Neutrophil (primary cell): ENCODE results near the gene HIGD2A.

Experiments used
- H3K27ac ChIP-seq: fragments of 200-600 bp; sonication (generic); 2 replicates; pipeline ENCODE4 v1.5.1; 2016; ENCODE audit warnings: mild to moderate bottlenecking, moderate library complexity
- H3K27me3 ChIP-seq: fragments of 200-600 bp; sonication (generic); 2 replicates; pipeline ENCODE4 v1.6.0; 2016; ENCODE audit warnings: mild to moderate bottlenecking
- H3K36me3 ChIP-seq: fragments of 200-600 bp; sonication (generic); 2 replicates; pipeline ENCODE4 v1.5.1; 2017
- H3K4me1 ChIP-seq, 2 experiments: fragments of 200-600 bp in 1 of 2; sonication (generic) in 1 of 2; 1 replicate in 1 of 2; 2 replicates in 1 of 2; pipeline versions ENCODE4 v1.5.1 to v1.6.1; 2013 to 2016; ENCODE audit warnings: low read depth in 1 of 2, low read length in 1 of 2, mild to moderate bottlenecking in 1 of 2, moderate library complexity in 1 of 2; ENCODE audit not compliant: control insufficient read depth in 1 of 2, insufficient read depth in 1 of 2
- H3K4me3 ChIP-seq, 2 experiments: fragments of 200-600 bp in 1 of 2; sonication (generic) in 1 of 2; 1 replicate in 1 of 2; 2 replicates in 1 of 2; pipeline ENCODE4 v1.5.1; 2013 to 2016; ENCODE audit warnings: low read depth in 1 of 2, low read length in 1 of 2, mild to moderate bottlenecking in 1 of 2, moderate library complexity in 1 of 2
- H3K9me3 ChIP-seq: fragments of 200-600 bp; sonication (generic); 2 replicates; pipeline ENCODE4 v1.5.1; 2016
- TF ChIP-seq, protein P1 (sequence below): fragments of 200-600 bp; sonication (generic); IDR thresholded peaks from 2 replicates; pipeline ENCODE4 v1.5.1; 2016; ENCODE audit warnings: antibody characterized with exemption

HIGD2A gene

DNA sequence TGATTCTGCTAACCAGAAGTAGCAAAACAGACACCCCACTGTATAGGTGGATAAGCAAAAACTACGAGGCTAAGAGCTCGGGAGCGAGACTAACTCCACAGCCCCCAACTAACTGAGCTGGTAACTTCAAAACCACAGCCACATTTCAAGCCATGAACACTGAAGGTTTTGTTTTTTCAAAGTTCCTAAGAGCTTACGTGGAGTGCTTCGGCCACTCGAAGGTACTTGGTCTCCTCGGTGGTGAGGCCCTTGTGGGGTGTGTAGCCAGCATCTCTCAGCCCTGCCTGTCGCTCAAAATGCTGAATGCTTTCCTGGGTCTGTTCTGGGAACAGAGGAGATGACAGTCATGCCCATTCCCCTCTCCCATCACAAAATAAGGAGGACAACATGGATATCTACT is 38.1 kb upstream of the HIGD2A start:
- Histone ChIP-seq H3K9me3 (no peaks in the 10 kb centered on the region), H3K4me3 (no peak overlapping the region), H3K27me3 (no peaks in the 10 kb centered on the region), H3K36me3 (peaks cover 97% of the 10 kb centered on the region), H3K4me1 (no peaks in the 10 kb centered on the region), H3K27ac (no peak overlapping the region)
- TF ChIP-seq, protein P1, sequence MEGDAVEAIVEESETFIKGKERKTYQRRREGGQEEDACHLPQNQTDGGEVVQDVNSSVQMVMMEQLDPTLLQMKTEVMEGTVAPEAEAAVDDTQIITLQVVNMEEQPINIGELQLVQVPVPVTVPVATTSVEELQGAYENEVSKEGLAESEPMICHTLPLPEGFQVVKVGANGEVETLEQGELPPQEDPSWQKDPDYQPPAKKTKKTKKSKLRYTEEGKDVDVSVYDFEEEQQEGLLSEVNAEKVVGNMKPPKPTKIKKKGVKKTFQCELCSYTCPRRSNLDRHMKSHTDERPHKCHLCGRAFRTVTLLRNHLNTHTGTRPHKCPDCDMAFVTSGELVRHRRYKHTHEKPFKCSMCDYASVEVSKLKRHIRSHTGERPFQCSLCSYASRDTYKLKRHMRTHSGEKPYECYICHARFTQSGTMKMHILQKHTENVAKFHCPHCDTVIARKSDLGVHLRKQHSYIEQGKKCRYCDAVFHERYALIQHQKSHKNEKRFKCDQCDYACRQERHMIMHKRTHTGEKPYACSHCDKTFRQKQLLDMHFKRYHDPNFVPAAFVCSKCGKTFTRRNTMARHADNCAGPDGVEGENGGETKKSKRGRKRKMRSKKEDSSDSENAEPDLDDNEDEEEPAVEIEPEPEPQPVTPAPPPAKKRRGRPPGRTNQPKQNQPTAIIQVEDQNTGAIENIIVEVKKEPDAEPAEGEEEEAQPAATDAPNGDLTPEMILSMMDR, result no peak

DNA sequence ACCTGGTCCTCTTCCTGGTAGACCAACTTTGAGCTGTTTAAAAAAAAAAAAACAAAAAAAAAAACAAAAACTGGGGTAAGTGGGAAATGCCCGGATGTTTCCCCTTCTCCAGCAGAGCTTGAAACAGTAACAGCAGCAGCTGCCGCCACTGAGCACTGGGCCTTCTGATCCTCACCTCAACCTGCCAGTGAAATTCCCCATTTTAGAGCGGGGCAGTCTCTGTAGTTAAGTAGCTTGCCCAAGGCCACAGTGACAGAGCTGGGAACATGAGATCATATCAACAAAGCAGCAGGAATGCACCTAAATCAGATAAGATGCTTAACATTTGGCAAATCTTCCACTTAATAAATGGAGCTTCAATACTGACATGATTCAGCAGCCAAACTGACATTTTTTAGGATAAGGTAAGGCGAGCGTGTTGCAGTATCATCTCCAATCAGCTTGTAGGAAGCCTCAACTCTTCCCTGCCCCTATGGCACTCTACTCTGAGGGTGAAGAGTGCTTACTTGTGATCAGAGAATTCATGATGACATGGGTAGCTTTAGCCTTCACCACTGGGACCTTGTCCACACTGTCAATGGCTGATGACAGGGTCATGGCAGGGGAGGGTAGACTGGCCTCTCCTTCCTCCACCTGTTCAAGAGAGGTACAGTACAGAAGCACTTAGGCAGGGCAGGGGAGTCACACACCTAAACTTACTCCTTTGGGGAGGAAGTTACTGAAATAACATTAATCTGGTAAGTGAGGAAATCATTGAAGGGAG is 36.3 kb upstream of the HIGD2A start:
- H3K27me3 ChIP-seq, result no peaks in the 10 kb centered on the region
- peaks cover 87% of the 10 kb centered on the region for H3K36me3 ChIP-seq
- TF ChIP-seq, protein P1, result no peak
- H3K4me3 ChIP-seq, result no peak overlapping the region
- H3K4me1 ChIP-seq, result no peaks in the 10 kb centered on the region
- H3K27ac ChIP-seq, result no peak overlapping the region
- no peaks in the 10 kb centered on the region for H3K9me3 ChIP-seq

DNA sequence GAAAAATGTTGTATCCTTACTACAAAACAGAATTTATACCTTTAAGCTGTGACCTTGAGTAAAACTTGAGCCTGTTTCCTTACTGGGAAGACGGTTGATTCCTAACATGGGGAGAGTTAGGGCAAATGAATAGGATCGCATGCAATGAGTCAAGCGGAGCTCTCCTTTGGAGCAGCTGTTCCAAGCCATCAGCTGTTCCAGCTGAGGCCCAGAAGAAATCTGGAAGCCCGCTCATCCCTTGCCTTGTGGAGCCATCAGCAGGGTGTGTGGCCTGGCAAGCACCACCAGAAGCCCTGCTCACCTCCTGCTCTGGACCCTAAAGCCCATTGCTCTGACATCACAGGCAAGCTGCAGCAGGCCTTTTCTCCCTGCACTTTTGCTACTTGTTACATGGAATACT is 35.0 kb upstream of the HIGD2A start:
- no peaks in the 10 kb centered on the region for H3K4me1 ChIP-seq
- H3K9me3 ChIP-seq, result no peaks in the 10 kb centered on the region
- TF ChIP-seq, protein P1, result no peak
- H3K4me3 ChIP-seq, result no peak overlapping the region
- H3K36me3 ChIP-seq, result peaks cover 83% of the 10 kb centered on the region
- H3K27me3 ChIP-seq, result no peaks in the 10 kb centered on the region
- no peak overlapping the region for H3K27ac ChIP-seq

DNA sequence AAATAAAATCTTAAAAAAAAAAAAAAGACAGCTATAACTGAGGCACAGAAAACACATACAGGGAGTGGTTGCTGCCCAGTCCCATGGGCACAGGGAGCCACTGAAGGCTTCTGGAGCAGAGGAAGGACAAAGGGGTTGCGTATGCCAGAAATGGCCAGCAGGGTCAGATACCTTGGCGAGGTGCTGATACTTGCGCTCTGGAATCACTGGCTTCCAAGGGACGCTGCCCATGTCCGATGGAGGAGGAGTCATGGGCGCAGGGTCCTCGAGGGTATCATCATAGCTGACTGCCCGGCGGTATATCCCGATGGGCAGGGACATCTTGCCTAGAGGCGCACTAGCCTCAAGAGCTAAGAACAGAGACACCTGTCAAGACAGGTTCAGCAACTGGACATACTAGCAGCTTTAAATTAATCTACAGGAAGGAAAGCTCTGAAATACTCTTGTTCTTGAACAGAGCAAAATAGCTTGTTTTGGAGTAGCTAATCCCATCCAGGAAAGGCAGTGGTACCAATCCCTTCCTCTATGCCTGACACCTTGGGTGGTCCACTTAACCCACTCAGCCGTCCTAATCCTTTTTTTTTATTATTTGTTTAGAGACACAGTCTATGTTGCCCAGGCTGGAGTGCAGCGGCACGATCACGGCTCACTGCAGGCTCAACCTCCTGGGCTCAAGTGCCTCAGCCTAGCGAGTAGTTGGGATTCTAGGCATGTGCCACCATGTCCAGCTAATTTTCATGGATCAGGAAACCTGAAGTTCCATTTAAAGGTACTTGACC is 33.0 kb upstream of the HIGD2A start:
- Histone ChIP-seq H3K27me3 (no peaks in the 10 kb centered on the region), H3K4me3 (no peak overlapping the region), H3K36me3 (peaks cover 64% of the 10 kb centered on the region), H3K9me3 (no peaks in the 10 kb centered on the region), H3K4me1 (peaks cover under 1 to 2% of the 10 kb centered on the region in 2 experiments), H3K27ac (no peak overlapping the region)
- TF ChIP-seq, protein P1, result no peak

DNA sequence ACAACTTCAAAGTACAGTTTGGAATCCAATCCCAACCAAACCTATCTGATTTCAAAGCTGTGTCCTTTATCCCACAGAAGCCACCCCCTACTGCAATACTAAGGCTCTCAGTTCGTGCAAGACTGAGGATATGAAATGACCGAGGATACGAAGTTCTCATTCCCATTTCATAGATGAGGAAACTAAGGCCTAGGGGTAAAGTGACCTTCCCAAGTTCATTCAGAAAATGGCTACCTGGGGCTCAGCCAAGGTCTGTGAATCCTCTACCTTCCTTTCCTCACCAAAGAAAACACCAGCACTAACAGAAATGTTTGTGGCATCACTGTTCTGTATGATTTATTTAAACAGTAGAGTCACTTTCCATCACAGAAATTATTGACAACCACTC is 32.4 kb upstream of the HIGD2A start:
- Histone ChIP-seq H3K4me1 (peaks cover 6 to 7% of the 10 kb centered on the region in 2 experiments), H3K4me3 (no peak overlapping the region), H3K27ac (no peak overlapping the region), H3K27me3 (no peaks in the 10 kb centered on the region), H3K36me3 (peaks cover 58% of the 10 kb centered on the region), H3K9me3 (no peaks in the 10 kb centered on the region)
- TF ChIP-seq, protein P1, result no peak
